Progenitor cell of endocrine pancreas (in vitro differentiated cells): ENCODE results near the gene LAMA2. TPM values are rescaled to one million over a fixed set of nuclear protein-coding genes. Genes with fewer than 3 reads are reported as not detected.

Source experiments
- DNase-seq: peaks from one replicate; pipeline ENCODE4 v3.0.0; 2021; ENCODE audit warnings: low spot score; ENCODE audit not compliant: unreplicated experiment
- H3K27ac Mint-ChIP-seq: 2 replicates; pipeline ENCODE4 v1.8.0; 2021; ENCODE audit warnings: mild to moderate bottlenecking, moderate library complexity, mixed read lengths
- H3K27me3 Mint-ChIP-seq: 2 replicates; pipeline ENCODE4 v1.8.0; 2021; ENCODE audit warnings: mixed read lengths
- H3K36me3 Mint-ChIP-seq: 2 replicates; pipeline ENCODE4 v1.8.0; 2022; ENCODE audit warnings: mixed read lengths; ENCODE audit not compliant: insufficient read depth
- H3K4me1 Mint-ChIP-seq: 2 replicates; pipeline ENCODE4 v1.8.0; 2021; ENCODE audit warnings: low read depth, mixed read lengths
- H3K4me3 Mint-ChIP-seq: 2 replicates; pipeline ENCODE4 v1.8.0; 2021; ENCODE audit warnings: low read depth, mild to moderate bottlenecking, moderate library complexity, mixed read lengths
- H3K9me3 Mint-ChIP-seq: 2 replicates; pipeline ENCODE4 v1.8.0; 2021; ENCODE audit warnings: low read depth, mixed read lengths
- CTCF ChIP-seq: fragments of 200-600 bp; sonication (generic); IDR thresholded peaks from one replicate; pipeline ENCODE4 v1.5.0; 2021; ENCODE audit warnings: antibody characterized with exemption, mild to moderate bottlenecking; ENCODE audit not compliant: unreplicated experiment
- total RNA-seq: library from RNA; stranded (reverse); gene quantifications from 2 replicates; pipeline ENCODE4 v1.2.1, GENCODE V29; 2021

Gene LAMA2
- total RNA-seq, 1 donor from 2014 or later = 0.22 TPM

- Mint-ChIP-seq H3K27me3 (peaks cover 6% of the 10 kb centered on the region), H3K36me3 (no peaks in the 10 kb centered on the region), H3K9me3 (no peaks in the 10 kb centered on the region), H3K4me1 (peaks cover 2% of the 10 kb centered on the region), H3K4me3 (no peak overlapping the region), H3K27ac (no peak overlapping the region)
- no peak for TF ChIP-seq CTCF
- DNase-seq = no peak
Observed at GRCh38 chr6:129257196-129257595, 374.3 kb downstream of the LAMA2 start.

- Mint-ChIP-seq H3K4me3 (no peak overlapping the region), H3K27ac (no peak overlapping the region), H3K27me3 (no peaks in the 10 kb centered on the region), H3K9me3 (no peaks in the 10 kb centered on the region), H3K36me3 (no peaks in the 10 kb centered on the region), H3K4me1 (no peaks in the 10 kb centered on the region)
- no peak for DNase-seq
- TF ChIP-seq CTCF = no peak
Observed at GRCh38 chr6:129262661-129263060, 379.7 kb downstream of the LAMA2 start.

GRCh38 chr6:129263176-129263575, 380.2 kb downstream of the LAMA2 start:
- no peaks in the 10 kb centered on the region for H3K9me3 Mint-ChIP-seq
- no peak overlapping the region for H3K4me3 Mint-ChIP-seq
- H3K4me1 Mint-ChIP-seq = no peaks in the 10 kb centered on the region
- no peak for TF ChIP-seq CTCF
- H3K27ac Mint-ChIP-seq = no peak overlapping the region
- no peaks in the 10 kb centered on the region for H3K27me3 Mint-ChIP-seq
- H3K36me3 Mint-ChIP-seq = no peaks in the 10 kb centered on the region
- no peak for DNase-seq

GRCh38 chr6:129264480-129265045, 381.6 kb downstream of the LAMA2 start:
- Mint-ChIP-seq H3K27ac (no peak overlapping the region), H3K9me3 (no peaks in the 10 kb centered on the region), H3K36me3 (no peaks in the 10 kb centered on the region), H3K27me3 (no peaks in the 10 kb centered on the region), H3K4me3 (no peak overlapping the region), H3K4me1 (no peaks in the 10 kb centered on the region)
- DNase-seq = no peak
- no peak for TF ChIP-seq CTCF

GRCh38 chr6:129267028-129267427, 384.1 kb downstream of the LAMA2 start:
- no peak for DNase-seq
- no peak for TF ChIP-seq CTCF
- no peak overlapping the region for H3K4me3 Mint-ChIP-seq
- no peak overlapping the region for H3K27ac Mint-ChIP-seq
- H3K27me3 Mint-ChIP-seq = no peaks in the 10 kb centered on the region
- H3K4me1 Mint-ChIP-seq = no peaks in the 10 kb centered on the region
- H3K36me3 Mint-ChIP-seq = no peaks in the 10 kb centered on the region
- H3K9me3 Mint-ChIP-seq = no peaks in the 10 kb centered on the region
